NT2/D1 (cell line): ENCODE data around the gene MTURN.
"Not testable (repeated sequence)": the region's sequence is repeated elsewhere in the genome, so short reads cannot be mapped to it uniquely, and the experiment has no call there.

Experiments used
- DNase-seq: peaks from one replicate; pipeline ENCODE4 v3.0.0-alpha.2; 2011; ENCODE audit warnings: low read depth, low spot score
- H3K27me3 ChIP-seq: 2 replicates; pipeline ENCODE4 v1.6.0; 2011; ENCODE audit warnings: mild to moderate bottlenecking; ENCODE audit not compliant: insufficient read length, insufficient read depth
- H3K36me3 ChIP-seq: 2 replicates; pipeline ENCODE4 v1.6.1; 2011; ENCODE audit warnings: mild to moderate bottlenecking, low read length, mixed read lengths; ENCODE audit not compliant: insufficient read depth, insufficient read length
- H3K4me1 ChIP-seq: 2 replicates; pipeline ENCODE4 v1.5.1; 2011; ENCODE audit not compliant: insufficient read depth, insufficient read length
- H3K4me3 ChIP-seq: 2 replicates; pipeline ENCODE4 v1.5.1; 2011; ENCODE audit warnings: low read depth; ENCODE audit not compliant: insufficient read length
- H3K9ac ChIP-seq: 2 replicates; pipeline ENCODE4 v1.6.0; 2011; ENCODE audit warnings: low read depth; ENCODE audit not compliant: insufficient read length
- H3K9me3 ChIP-seq: 2 replicates; pipeline ENCODE4 v1.5.1; 2011; ENCODE audit warnings: mild to moderate bottlenecking, low read length; ENCODE audit not compliant: insufficient read depth
- SUZ12 ChIP-seq: IDR thresholded peaks from 2 replicates; pipeline ENCODE4 v1.6.1; 2011; ENCODE audit not compliant: insufficient read length, insufficient read depth; ENCODE audit errors: extremely low read depth
- YY1 ChIP-seq: IDR thresholded peaks from 2 replicates; pipeline ENCODE4 v1.6.1; 2011; ENCODE audit not compliant: insufficient read length, insufficient read depth
- ZNF274 ChIP-seq: IDR thresholded peaks from 2 replicates; pipeline ENCODE4 v1.6.1; 2011; ENCODE audit warnings: mild to moderate bottlenecking, low read depth, low read length

The MTURN gene

GRCh38 chr7:30093420-30093952 lies 41.3 kb upstream of the MTURN start:
- DNase-seq, result no peak
- no peaks in the 10 kb centered on the region for H3K36me3 ChIP-seq
- no peaks in the 10 kb centered on the region for H3K4me1 ChIP-seq
- no peak overlapping the region for H3K9ac ChIP-seq
- no peak overlapping the region for H3K4me3 ChIP-seq
- H3K27me3 ChIP-seq, result no peaks in the 10 kb centered on the region
- no peak for TF ChIP-seq ZNF274
- TF ChIP-seq YY1, result no peak
- TF ChIP-seq SUZ12, result no peak
- H3K9me3 ChIP-seq, result peaks cover under 1% of the 10 kb centered on the region; the same call in 1 of the 2 replicates

GRCh38 chr7:30098599-30098998 lies 36.2 kb upstream of the MTURN start:
- DNase-seq, H3K9ac ChIP-seq, H3K27me3 ChIP-seq, H3K4me3 ChIP-seq, H3K36me3 ChIP-seq, H3K4me1 ChIP-seq: not testable (repeated sequence)
- peaks cover 17% of the 10 kb centered on the region; the same call in 1 of the 2 replicates for H3K9me3 ChIP-seq

- Histone ChIP-seq H3K4me1 (no peaks in the 10 kb centered on the region), H3K36me3 (no peaks in the 10 kb centered on the region), H3K4me3 (no peak overlapping the region), H3K27me3 (no peaks in the 10 kb centered on the region), H3K9me3 (peaks cover 18% of the 10 kb centered on the region), H3K9ac (no peak overlapping the region)
- no peak for DNase-seq
- TF ChIP-seq SUZ12, result no peak
- TF ChIP-seq YY1, result no peak
- TF ChIP-seq ZNF274, result no peak
Observed at GRCh38 chr7:30102281-30102680, 32.5 kb upstream of the MTURN start.

GRCh38 chr7:30104157-30104556 lies 30.6 kb upstream of the MTURN start:
- Histone ChIP-seq H3K4me1 (no peaks in the 10 kb centered on the region), H3K36me3 (no peaks in the 10 kb centered on the region)
- TF ChIP-seq YY1, result no peak
- TF ChIP-seq SUZ12, result no peak
- TF ChIP-seq ZNF274, result no peak

GRCh38 chr7:30112103-30112713 lies 22.6 kb upstream of the MTURN start:
- no peaks in the 10 kb centered on the region for H3K27me3 ChIP-seq
- no peak overlapping the region for H3K9ac ChIP-seq
- no peak for TF ChIP-seq YY1
- no peak for TF ChIP-seq ZNF274
- no peak for TF ChIP-seq SUZ12
- no peaks in the 10 kb centered on the region for H3K36me3 ChIP-seq
- H3K9me3 ChIP-seq, result peaks cover 20% of the 10 kb centered on the region
- peaks cover 2% of the 10 kb centered on the region for H3K4me1 ChIP-seq
- H3K4me3 ChIP-seq, result no peak overlapping the region
- no peak for DNase-seq

More at GRCh38 chr7:30104157-30104556, 30.6 kb upstream of the MTURN start:
- H3K9me3 ChIP-seq, result peaks cover 15% of the 10 kb centered on the region
- H3K9ac ChIP-seq, result no peak overlapping the region
- no peaks in the 10 kb centered on the region for H3K27me3 ChIP-seq
- no peak for DNase-seq
- H3K4me3 ChIP-seq, result no peak overlapping the region

GRCh38 chr7:30113144-30113543 lies 21.6 kb upstream of the MTURN start:
- no peak for TF ChIP-seq ZNF274
- no peak for TF ChIP-seq YY1
- TF ChIP-seq SUZ12, result no peak
- H3K9me3 ChIP-seq, result peaks cover 14% of the 10 kb centered on the region; the same call in 1 of the 2 replicates

GRCh38 chr7:30114536-30115238 lies 20.1 kb upstream of the MTURN start:
- Histone ChIP-seq H3K9ac (no peak overlapping the region), H3K27me3 (no peaks in the 10 kb centered on the region), H3K4me1 (peaks cover 2% of the 10 kb centered on the region), H3K36me3 (no peaks in the 10 kb centered on the region), H3K4me3 (no peak overlapping the region), H3K9me3 (peaks cover 14% of the 10 kb centered on the region; the same call in 1 of the 2 replicates)
- DNase-seq, result no peak
- TF ChIP-seq SUZ12 (no peak), YY1 (no peak), ZNF274 (no peak)

More at GRCh38 chr7:30113144-30113543, 21.6 kb upstream of the MTURN start:
- H3K27me3 ChIP-seq, result no peaks in the 10 kb centered on the region
- no peak overlapping the region for H3K9ac ChIP-seq
- peaks cover 2% of the 10 kb centered on the region for H3K4me1 ChIP-seq
- no peaks in the 10 kb centered on the region for H3K36me3 ChIP-seq
- DNase-seq, result no peak
- no peak overlapping the region for H3K4me3 ChIP-seq
